NCI-H69 (cell line): ENCODE measurements around the gene DYNC2H1.
"Not testable (repeated sequence)": the region's sequence is repeated elsewhere in the genome, so short reads cannot be mapped to it uniquely, and the experiment has no call there.

Experiments
- DNase-seq: peaks from one replicate; lab custom pipeline; 2025; lab: John Stamatoyannopoulos, UW

The DYNC2H1 gene

DNA sequence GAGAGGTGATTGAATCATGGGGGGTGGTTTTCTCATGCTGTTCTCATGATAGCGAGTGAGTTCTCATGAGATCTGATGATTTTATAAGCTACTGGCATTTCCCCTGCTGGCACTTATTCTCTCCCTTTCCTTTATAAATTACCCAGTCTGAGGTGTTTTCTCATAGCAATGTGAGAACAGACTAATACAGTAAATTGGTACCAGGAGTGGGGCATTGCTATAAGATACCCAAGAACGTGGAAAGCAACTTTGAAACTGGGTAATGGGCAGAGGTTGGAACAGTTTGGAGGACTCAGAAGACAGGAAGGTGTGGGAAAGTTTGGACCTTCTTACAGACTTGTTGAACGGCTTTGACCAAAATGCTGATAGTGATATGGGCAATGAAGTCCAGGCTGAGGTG lies 265.0 kb downstream of the DYNC2H1 start:
- DNase-seq, result not testable (repeated sequence)

DNA sequence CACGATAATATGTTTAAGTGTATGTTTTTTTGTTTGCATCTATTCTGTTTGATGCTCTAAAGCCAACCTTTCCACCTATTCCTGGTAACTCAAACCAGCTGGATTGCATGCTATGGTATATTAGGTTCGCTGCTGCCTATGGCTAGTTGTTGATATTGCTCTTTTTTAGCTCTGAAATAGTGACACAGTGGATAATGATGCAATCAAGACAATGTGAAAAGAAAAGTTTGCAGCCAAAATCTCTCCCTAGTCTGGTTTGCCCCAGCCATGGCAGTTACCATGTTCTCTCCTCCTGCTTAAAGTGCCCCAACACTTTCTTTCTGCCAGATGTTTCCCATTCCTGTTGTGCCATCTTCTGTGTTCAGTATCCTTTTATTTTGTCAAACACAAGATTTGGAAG lies 269.7 kb downstream of the DYNC2H1 start:
- DNase-seq, result no peak

DNA sequence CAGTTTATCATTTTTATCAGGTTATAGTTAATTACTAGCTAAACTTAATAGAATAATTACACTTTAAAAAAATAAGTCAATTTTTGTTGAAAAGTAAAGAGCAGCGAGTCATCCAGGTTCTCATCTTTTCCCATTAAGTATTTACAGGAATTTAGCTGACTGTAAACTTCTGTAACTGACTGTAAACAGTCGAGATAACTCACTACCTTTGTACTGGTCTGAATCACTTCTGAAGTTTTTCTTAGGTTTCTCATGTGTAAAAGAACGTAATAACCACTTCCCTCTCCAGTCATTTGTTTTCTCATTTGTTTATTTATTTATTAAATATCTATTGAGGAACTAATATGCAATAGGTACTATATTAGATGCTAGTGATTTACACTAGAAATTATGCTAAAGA lies 270.8 kb downstream of the DYNC2H1 start:
- no peak for DNase-seq

DNA sequence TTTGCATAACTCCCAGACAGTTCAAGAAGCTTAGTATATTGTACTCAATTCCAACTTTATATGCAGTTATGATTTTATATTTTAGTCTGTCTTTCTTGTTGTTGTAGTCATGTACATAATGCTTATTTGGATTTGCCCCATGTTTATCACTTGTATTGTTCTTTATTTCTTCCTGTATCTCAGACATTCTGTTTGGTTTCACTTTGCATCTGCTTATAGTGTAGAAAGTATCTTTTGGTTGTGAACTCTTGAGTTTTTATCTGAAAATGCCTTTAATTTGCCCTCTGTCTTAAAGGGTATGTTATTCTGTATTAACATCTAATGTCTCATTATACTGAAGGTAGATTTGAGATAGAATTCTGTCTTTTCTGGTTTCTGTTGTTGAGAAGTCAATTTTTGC lies 275.4 kb downstream of the DYNC2H1 start:
- DNase-seq, result no peak

DNA sequence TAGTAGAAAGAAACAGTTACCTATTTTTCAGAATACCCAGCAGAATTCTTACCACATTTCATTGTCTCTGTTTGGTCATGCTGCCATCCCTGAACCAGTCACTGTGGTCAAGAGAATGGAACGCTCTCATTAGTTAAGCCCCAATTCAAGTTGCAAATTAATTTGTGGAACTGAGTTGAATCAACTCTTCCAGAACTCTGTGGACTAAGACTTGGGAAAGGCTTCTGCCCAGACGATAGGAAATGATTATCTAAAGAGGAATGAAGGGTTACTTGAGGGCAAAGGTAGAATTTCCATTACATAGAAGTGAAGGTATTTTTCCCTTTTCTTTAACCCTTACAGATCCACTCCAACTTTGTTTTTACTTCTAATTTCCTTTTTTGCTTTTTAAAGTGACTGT lies 286.4 kb downstream of the DYNC2H1 start:
- no peak for DNase-seq

DNA sequence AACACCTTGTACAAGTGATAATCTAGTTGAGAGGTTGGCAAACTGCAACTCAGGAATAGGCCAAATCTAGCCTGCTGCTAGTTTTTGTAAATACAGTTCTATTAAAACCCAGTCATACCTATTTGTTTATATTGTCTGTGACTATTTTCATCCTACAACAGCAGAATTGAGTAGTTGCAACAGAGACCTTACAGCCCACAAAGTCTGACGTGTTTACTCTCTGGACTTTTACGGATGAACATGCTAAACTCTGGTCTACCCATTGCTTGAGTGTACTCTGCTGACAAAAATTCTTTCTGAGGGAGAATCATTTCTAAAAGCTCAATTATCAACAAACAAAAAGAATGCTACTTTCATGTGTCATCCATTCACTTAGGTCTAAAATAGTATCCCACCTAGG lies 287.0 kb downstream of the DYNC2H1 start:
- DNase-seq, result no peak

DNA sequence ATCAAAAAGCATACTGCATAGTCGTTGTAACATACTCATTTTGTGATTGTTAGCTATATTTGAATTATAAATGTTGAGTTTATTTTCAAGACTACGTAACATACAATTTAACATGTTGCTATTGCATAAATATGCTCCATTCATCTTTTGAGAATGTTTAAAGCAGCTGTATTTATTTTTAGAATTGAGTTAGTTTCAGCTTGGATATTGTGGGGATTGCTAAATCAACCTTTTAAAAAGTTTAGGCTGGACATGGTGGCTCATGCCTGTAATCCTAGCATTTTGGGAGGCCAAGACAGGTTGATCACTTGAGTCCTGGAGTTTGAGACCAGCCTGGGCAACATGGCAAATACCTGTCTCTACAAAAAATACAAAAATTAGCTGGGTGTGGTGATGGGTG lies 288.1 kb downstream of the DYNC2H1 start:
- DNase-seq, result no peak

DNA sequence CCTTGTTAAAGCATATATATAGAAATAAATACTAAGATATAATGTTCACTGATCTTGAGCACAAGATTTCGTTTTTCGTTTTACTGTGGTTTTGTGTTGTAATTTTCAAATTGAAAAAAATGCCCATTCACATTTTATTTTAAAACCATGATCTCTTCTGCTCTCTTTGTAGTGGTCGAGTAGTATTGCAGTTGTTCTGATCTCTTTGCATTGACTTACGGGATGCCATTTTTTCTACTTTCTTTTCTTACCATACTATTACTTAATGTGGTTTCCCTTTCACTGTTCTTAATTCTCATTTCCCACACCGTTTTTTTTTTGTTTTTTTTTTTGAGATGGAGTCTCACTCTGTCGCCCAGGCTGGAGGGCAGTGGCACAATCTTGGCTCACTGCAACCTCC lies 289.6 kb downstream of the DYNC2H1 start:
- no peak for DNase-seq

DNA sequence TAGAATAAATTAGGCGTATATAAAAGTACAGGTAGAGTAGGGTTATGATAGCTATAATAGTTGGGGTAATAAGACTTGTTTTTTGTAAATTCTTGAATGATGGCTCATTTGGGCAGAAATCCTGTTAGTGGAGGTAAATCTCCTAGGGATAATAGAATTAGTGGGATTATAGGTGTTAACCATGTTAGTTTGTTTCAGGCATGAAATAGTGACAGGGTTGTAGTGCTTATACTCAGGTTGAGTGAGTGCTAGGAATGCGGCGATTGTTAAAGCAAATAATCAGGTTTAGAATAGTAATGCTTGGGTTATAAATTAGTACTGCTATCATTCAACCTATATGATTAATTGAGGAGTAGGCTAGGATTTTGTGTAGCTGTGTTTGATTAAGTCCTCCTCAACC lies 297.1 kb downstream of the DYNC2H1 start:
- no peak for DNase-seq

DNA sequence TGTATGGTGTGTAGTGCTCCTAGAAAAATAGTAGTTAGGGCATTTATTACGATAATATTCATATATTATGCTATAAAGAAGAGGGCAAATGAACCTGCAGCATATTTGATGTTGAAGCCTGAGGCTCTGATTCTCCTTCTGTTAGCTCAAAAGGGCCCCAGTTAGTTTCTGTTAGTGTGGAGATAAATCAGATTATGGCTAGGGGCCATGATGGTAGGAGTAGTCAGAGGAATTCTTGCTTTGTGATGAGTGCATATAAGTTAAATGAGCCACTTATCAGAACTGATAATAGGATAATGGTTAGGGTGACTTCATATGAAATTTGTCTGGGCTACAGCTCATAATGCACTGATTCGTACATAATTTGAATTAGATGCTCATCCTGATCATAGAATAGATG lies 298.4 kb downstream of the DYNC2H1 start:
- no peak for DNase-seq

DNA sequence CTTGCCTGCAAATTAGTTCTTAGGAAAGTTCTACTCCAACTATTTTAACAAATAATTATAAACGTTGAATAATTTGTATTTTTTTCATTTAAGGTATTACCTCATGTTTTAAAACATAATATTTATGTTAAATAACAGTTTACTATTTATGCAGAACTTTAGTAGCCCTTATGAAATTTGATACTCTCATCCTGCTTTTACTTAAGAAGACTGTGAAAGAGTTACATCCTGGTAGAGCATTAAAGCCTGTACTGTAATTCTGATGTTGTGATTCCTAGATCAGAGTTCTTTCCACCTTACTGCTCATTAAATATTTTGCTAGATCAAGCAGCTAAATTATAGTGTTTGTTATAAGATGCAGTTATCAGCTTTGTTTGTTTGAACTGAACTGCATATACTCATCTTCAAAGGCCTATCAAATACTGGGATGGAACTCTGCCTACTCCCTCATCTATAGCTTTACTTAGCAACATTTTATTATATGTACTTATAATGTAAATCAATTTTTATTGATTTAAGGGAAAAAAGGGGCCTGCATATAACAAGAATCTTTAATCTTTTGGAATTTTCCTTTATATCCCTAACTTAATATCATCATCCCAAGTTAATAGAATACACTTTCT lies 304.2 kb downstream of the DYNC2H1 start:
- no peak for DNase-seq

DNA sequence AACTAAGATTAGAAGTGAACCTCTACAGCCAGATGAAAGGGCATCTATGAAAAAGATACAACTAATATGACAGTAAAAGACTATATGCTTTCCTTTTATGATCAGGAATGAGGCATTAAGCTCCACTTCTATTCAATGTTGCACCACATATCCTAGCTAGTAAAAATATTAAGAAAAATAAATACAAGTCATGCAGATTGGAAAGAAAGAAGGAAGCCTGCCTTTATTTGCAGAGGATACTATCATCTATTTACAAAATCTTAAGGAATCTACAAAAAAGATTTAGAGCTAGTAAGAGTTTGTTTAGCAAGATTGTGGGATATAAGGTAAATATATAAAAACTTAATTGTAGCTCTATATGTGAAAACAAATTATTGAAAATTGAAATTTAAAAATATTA lies 308.8 kb downstream of the DYNC2H1 start:
- no peak for DNase-seq

DNA sequence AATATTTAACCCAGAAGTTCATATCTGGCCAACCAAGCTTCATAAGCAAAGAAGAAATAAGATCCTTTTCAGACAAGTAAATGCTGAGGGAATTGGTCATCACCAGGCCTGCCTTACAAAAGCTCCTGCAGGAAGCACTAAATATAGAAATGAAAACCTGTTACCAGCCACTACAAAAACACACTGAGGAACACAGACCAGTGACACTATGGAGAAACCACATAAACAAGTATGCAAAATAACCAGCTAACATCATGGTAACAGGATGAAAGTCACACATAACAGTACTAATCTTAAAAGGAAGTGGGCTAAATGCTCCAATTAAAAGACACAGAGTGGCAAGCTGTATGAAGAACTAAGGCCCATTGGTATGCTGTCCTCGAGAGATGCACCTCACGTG lies 311.4 kb downstream of the DYNC2H1 start:
- no peak for DNase-seq

DNA sequence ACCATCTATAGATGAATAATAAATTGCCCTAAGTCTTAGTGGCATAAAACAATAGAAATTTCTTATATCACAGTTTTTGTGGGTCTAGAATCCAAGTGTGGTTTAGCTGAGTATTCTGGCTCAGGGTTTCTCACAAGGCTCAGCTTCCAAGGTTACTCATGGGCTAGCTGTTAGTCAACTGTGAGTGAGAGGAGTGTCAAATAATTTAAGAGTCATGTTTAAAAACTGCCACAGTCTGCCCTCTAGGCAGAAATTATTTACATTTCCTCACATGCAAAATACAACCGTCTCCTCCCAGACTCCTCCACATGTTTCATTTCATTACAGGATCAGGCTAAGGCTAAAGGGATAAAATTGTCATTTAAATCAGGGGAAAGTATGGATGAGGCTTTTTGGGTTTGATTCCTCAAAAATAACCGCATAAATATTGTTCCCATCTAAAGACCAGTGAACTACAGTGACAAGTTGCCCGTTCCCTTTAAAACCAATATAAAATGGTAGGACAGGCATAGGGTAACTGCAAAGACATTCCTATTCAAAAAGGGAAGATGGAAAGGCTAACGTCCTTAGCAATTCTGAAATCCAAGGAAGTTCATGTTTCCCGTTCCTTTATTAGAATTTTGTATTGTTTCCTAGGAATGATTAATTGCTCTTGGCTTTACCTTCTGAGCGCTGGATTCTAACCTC lies 324.3 kb downstream of the DYNC2H1 start:
- peak; percentile 67 for DNase-seq

DNA sequence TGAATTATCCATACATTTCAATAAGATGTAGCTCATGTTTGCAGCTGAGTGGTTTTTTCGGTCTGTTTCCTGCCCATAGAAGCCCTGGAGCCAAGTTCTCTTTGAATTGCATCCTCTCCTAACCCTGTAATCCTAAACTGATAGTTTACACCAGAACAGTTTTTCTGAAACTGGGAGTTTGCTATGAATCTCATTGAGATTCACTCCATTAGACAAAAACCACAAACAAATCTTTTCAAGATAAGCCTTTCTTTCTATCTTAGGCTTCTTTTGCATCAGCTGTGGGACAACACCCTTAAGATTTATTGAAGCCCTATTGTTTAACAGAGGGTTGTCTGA lies 324.8 kb downstream of the DYNC2H1 start:
- DNase-seq, result peak; percentile 48

DNA sequence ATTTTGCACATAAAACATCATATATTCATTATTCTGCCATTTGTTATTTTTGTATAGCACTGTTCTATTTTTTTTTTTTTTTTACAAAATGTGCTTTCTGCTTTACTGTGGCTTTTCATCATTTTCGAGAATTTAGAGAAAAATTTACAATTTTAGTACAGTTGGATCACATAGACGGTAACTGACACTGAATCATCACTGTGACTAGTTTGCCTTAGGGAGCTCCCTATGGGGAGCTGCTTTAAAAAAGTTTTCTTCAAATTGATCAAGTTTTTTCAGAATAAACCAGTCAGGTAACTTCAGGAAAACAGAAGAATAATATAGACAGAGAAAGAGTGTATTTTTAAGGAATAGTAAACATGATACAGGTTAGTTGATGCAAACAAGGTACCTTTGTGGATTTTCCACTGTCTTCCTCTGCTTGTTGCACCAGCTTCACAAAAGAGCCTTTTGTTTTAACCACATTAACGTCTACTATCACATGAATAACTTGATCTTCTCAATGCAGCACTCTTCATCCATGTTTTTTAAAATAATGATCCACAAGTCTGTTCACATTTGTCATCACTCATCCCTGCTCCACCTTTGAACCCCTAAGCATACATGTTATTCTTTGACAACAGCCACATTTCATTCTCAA lies 327.0 kb downstream of the DYNC2H1 start:
- DNase-seq, result no peak

DNA sequence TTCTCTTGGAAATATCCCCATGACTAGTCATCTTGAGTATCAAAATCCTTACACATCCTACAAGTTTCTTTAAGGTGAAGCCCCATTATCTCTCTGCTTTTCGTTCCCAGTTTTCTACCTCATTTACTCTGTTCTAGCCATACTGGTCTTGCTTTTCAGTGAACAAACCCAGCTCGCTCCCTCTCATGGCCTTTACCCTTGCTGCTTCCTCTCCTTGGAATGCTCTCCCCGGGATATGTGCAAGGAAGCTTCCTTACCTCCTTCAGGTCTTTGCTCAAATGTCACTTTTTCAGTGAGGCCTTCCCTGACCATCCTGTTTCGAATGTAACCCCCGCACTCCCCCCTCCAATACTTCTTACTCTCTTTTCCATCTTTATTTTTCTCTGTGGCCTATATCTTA lies 331.8 kb downstream of the DYNC2H1 start:
- no peak for DNase-seq

DNA sequence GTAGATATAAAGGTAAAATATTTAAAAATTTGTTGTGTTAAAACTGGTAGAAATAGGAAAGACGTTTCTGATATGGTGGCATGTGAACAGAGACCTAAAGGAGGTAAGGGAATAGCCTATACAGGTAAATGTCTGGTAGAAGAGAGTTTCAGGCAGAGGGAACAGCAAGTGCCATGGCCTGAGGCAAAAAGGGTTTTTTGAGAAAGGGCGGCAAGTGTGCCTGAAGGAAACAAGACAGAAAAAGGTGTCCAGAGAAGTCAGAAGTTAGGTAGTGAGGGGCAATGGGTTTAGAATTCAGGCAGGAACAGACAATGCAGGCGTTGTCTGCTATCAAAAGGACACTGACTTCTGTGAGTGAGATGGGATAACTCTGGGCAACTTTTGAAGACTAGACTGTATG lies 339.7 kb downstream of the DYNC2H1 start:
- no peak for DNase-seq

DNA sequence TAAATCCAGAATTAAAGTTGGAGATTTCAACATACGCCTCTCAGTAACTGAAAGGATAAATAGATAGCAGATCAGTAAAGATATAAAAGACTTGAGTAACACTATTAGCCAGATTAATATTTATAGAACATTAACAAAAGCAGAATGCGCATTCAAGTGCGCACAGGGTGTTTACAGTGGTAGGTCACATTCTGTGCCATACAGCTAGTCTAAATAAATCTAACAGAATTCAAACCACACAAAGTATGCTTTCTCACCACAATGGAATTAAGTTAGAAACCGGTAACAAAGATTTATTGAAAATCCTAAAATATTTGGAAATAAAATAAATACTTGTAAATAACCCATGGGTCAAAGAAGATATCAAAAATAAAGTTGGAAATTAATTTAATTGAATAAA lies 341.0 kb downstream of the DYNC2H1 start:
- DNase-seq, result no peak

DNA sequence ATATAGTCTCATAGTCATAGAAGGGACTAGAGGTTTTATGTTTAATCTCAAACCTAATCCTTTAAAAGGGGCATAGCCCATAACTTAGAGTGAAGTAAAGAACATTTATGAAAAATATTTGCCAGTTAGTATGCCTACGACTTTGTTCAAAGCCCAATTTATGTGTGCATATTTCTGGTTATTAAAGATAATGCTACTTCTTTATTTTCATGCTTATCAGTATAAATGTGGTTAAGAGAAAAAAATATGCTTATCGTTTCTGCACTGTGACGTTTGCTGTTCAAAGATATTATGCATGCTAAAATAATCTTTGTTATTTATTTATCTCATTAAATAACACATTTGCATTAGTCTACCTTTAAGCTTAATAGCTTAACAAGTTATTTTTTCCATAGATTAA lies 343.9 kb downstream of the DYNC2H1 start:
- no peak for DNase-seq

DNA sequence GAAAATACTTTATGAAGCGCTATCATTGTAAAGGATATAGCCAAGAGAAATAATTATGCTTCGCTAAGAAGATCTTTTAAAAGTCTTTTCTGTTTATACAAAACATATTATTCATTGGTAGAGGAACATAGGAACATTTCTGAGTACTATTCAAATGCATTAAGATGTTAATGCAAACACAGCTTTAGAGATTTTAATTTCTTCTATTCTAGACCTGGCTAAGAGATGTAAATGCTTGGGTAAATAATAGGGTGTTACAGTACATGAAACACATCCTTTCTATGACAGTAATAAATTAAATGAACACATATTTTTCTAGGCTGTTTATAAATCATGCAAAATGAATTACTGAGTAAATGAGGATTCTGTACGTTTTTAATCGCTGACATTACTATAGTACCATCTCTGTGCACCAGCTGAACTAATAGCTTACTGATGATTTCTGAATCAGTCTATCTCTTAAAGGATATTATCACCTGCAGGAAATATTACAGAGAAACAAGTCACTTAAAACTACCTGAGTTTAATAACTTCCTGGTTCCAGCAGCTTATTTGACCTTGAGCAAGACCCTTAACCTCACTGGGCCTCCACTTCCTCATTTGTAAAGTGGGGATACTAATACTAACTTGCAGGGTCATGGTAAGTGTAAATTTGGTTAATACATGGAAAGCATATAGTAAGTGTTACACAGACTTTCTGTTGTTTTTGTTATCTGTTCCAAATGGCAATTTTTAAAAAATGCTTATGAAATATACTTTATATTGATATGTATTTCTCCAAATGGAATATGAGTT lies 344.9 kb downstream of the DYNC2H1 start:
- DNase-seq, result peak; percentile 34

DNA sequence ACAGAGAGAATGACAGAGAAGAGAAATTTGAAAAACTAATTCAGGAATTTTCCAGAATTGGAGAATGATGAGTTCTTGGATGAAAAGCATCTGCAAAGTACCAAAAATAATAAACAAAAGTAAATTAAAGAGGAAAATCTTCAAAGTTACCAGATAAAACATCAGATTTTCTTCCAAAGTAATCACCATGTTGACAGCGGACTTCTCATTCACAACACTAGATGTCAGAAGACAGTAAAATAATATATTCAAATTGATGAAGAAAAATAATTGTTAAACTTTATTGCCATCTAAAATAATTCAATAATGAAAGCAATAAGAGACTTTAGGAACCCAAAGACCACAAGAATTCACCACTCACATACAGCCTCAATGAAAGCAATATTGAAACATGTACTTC lies 355.2 kb downstream of the DYNC2H1 start:
- DNase-seq, result no peak

DNA sequence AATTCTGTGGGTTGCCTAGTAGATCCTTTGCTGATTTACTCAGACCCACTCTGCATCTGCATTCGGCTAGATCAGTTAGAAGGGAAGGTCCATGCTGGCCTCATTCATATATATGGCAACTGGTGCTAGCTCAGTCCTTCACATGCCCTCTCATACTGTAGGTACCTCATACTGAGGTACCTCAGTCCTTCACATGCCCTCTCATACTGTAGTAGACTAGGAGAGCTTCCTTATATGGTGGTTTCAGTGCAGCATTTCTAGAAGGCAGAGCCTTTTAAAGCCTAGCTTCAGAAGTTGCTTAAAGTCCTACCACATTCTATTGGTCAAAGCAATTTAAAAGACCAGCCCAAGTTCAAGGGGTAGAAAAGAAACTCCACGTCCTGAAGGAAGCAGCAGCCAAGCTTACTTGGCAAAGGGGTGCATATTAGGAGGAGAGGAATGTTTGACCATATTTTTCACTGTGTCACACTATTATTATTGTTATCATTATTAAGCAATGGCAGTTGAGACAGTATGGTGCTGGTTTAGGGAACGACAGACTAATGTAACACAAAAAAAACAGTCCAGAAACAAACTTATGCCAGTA lies 356.4 kb downstream of the DYNC2H1 start:
- DNase-seq, result no peak
